ENCODE results near the gene LILRA6. TPM values are rescaled to one million over a fixed set of nuclear protein-coding genes. Genes with fewer than 3 reads are reported as not detected.

LILRA6 gene
- total RNA-seq, 1 donor from 2014 or later: not detected

- Mint-ChIP-seq H3K9me3 (ENCODE audit: low read depth) (peaks cover 2% of the 10 kb centered on the region), H3K27me3 (ENCODE audit: low read depth) (peaks cover 20% of the 10 kb centered on the region), H3K27ac (ENCODE audit: unreplicated experiment) (no peak overlapping the region), H3K4me1 (ENCODE audit: low read depth) (no peaks in the 10 kb centered on the region), H3K36me3 (ENCODE audit: low read depth) (no peaks in the 10 kb centered on the region), H3K4me3 (ENCODE audit: unreplicated experiment) (no peak overlapping the region)
- no peak for DNase-seq (ENCODE audit: low spot score)
- TF ChIP-seq, protein P1, sequence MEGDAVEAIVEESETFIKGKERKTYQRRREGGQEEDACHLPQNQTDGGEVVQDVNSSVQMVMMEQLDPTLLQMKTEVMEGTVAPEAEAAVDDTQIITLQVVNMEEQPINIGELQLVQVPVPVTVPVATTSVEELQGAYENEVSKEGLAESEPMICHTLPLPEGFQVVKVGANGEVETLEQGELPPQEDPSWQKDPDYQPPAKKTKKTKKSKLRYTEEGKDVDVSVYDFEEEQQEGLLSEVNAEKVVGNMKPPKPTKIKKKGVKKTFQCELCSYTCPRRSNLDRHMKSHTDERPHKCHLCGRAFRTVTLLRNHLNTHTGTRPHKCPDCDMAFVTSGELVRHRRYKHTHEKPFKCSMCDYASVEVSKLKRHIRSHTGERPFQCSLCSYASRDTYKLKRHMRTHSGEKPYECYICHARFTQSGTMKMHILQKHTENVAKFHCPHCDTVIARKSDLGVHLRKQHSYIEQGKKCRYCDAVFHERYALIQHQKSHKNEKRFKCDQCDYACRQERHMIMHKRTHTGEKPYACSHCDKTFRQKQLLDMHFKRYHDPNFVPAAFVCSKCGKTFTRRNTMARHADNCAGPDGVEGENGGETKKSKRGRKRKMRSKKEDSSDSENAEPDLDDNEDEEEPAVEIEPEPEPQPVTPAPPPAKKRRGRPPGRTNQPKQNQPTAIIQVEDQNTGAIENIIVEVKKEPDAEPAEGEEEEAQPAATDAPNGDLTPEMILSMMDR (IDR thresholded peaks at IDR 0.05): peak; percentile 78
These were observed 23.5 kb upstream of the LILRA6 start for GRCh38 chr19:54266133-54266532.

- no peaks in the 10 kb centered on the region for H3K4me1 Mint-ChIP-seq (ENCODE audit: low read depth)
- H3K9me3 Mint-ChIP-seq (ENCODE audit: low read depth): no peaks in the 10 kb centered on the region
These were observed 19.9 kb upstream of the LILRA6 start for GRCh38 chr19:54262470-54262869.

GRCh38 chr19:54262066-54262465 is 19.5 kb upstream of the LILRA6 start:
- Mint-ChIP-seq H3K27me3 (ENCODE audit: low read depth) (peaks cover 15% of the 10 kb centered on the region), H3K4me3 (ENCODE audit: unreplicated experiment) (no peak overlapping the region), H3K4me1 (ENCODE audit: low read depth) (no peaks in the 10 kb centered on the region), H3K9me3 (ENCODE audit: low read depth) (no peaks in the 10 kb centered on the region), H3K36me3 (ENCODE audit: low read depth) (no peaks in the 10 kb centered on the region), H3K27ac (ENCODE audit: unreplicated experiment) (no peak overlapping the region)
- TF ChIP-seq, protein P1 (IDR thresholded peaks at IDR 0.05): no peak
- no peak for DNase-seq (ENCODE audit: low spot score)

More at GRCh38 chr19:54262470-54262869, 19.9 kb upstream of the LILRA6 start:
- Mint-ChIP-seq H3K36me3 (ENCODE audit: low read depth) (no peaks in the 10 kb centered on the region), H3K27me3 (ENCODE audit: low read depth) (peaks cover 15% of the 10 kb centered on the region), H3K27ac (ENCODE audit: unreplicated experiment) (no peak overlapping the region), H3K4me3 (ENCODE audit: unreplicated experiment) (no peak overlapping the region)
- TF ChIP-seq, protein P1 (IDR thresholded peaks at IDR 0.05): no peak
- DNase-seq (ENCODE audit: low spot score): no peak

DNA sequence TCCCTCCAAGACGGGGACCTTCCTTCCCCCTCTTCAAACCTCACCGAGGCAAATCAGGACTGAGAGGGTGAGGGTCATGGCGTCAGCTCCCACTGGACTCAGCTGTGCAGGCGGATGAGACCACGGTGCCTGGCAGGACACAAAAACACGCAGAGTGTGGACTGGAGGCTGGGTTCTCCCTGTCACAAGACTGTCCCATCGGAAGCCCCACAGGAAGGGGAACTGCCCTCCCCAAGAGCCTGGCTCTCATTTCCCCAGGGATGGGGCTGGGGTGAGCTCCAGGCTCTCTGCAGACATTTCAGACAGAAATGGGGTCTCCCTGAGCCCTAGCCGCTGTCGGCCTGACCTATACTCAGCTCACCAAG is 14.5 kb upstream of the LILRA6 start, which contains the start of gene LILRB5:
LILRB5 (minus strand) TSS at position 158 of the 365 bp plus-strand sequence; CDS start at position 78, 80 bp downstream.
- TF ChIP-seq, protein P1 (IDR thresholded peaks at IDR 0.05): no peak

DNA sequence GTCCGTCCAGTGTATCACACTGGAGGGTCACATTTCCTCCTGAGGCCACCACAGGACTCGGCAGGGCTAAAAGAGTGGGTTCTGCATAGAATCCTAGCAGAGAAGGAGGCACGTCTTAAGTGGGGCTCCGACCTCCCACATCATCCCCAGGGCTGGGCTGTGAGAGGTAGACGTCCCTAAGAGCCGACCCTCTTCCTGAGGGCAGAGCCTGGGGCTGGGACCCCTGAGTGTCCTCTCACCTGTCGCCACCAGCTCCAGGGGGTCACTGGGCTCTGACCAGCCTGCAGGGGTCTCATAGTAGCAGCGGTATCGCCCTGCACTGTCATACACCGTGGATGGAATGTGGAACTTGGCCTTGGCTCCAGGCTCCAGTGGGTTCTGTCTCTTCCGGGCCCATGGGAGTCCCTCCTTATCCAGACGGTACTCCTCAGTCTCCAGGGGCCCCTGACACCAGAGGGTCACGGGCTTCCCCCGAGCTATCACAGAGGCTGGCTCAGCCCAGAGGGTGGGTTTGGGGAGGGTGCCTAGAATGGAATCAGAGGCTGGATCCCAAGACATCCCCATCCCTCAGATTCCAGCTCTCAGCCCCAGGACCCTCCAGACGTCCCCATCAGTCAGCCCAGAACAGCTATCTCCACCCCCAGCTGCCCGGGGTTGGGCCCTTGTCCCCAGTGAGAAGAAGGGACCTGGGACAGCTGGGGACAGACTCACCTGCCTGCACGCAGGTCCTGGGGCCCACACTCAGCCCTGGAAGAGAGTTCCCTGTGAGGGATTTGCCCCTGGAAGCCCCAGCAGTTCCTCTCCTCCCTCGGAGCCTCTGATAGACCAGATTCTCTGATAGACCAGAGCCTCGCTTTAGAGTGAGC is 13.9 kb upstream of the LILRA6 start:
- TF ChIP-seq, protein P1 (IDR thresholded peaks at IDR 0.05): no peak
- Mint-ChIP-seq H3K27me3 (ENCODE audit: low read depth) (peaks cover 23% of the 10 kb centered on the region), H3K27ac (ENCODE audit: unreplicated experiment) (no peak overlapping the region), H3K9me3 (ENCODE audit: low read depth) (no peaks in the 10 kb centered on the region), H3K36me3 (ENCODE audit: low read depth) (no peaks in the 10 kb centered on the region), H3K4me3 (ENCODE audit: unreplicated experiment) (no peak overlapping the region), H3K4me1 (ENCODE audit: low read depth) (no peaks in the 10 kb centered on the region)
- peak; percentile 80 for DNase-seq (ENCODE audit: low spot score)

More for the DNA sequence above, 14.5 kb upstream of the LILRA6 start, which contains the start of gene LILRB5:
- Mint-ChIP-seq H3K27me3 (ENCODE audit: low read depth) (peaks cover 25% of the 10 kb centered on the region), H3K27ac (ENCODE audit: unreplicated experiment) (no peak within 1 kb of the TSS), H3K36me3 (ENCODE audit: low read depth) (no peaks in the 10 kb centered on the region), H3K9me3 (ENCODE audit: low read depth) (no peaks in the 10 kb centered on the region), H3K4me1 (ENCODE audit: low read depth) (no peaks in the 10 kb centered on the region), H3K4me3 (ENCODE audit: unreplicated experiment) (no peak within 1 kb of the TSS)
- peak; percentile 54 for DNase-seq (ENCODE audit: low spot score)
